ENCODE results near the gene RAB15. TPM values are rescaled to one million over a fixed set of nuclear protein-coding genes. Genes with fewer than 3 reads are reported as not detected.

The RAB15 gene
- total and polyA plus RNA-seq, 3 donors from 2014 or later, result 1.9 to 4.0 (median 3.2) TPM

DNA sequence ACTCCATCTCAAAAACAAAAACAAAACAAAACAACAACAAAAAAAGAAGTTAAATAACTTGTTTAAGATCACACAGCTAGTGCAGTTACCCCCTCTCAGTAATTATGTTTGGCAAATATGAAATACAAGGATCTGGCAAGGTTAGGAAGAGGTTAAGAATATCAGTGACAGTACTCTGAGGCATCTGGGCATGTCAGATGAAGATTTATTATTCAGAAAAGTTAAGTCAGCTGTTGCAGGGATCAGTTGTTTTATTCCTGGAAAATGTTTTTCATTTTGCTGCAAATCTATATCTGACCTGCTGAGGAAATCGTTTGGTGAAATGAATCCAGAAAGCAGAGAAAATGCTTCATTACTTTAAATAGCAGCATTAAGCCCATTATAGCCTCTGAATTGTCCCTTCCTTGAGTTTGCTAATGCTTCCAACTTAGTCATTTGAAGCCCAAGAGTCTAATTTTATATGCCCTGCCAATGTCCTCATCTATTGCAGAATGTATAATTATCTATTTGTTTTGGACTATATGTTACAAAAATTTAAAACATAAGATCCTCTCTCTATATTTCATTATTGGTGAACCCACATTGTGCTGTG lies 37.7 kb downstream of the RAB15 start:
- H3K9me3 ChIP-seq, result no peaks in the 10 kb centered on the region
- H3K4me1 ChIP-seq, result peaks cover 22% of the 10 kb centered on the region
- intact Hi-C loops (cut with DNase I; ENCODE audit: low total_unique reads), result no loop called here
- WGBS, 2 donors, result 45 to 47% methylated on average over 1 of the region's 1 CpG
- peak overlapping the region in 1 of 2 donors; percentile 23 for H3K27ac ChIP-seq
- H3K4me3 ChIP-seq, result no peak overlapping the region
- no peak for DNase-seq
- H3K36me3 ChIP-seq (ENCODE audit: low read depth, missing control alignments), result no peaks in the 10 kb centered on the region
- H3K27me3 ChIP-seq, result no peaks in the 10 kb centered on the region
- TF ChIP-seq, protein P1, sequence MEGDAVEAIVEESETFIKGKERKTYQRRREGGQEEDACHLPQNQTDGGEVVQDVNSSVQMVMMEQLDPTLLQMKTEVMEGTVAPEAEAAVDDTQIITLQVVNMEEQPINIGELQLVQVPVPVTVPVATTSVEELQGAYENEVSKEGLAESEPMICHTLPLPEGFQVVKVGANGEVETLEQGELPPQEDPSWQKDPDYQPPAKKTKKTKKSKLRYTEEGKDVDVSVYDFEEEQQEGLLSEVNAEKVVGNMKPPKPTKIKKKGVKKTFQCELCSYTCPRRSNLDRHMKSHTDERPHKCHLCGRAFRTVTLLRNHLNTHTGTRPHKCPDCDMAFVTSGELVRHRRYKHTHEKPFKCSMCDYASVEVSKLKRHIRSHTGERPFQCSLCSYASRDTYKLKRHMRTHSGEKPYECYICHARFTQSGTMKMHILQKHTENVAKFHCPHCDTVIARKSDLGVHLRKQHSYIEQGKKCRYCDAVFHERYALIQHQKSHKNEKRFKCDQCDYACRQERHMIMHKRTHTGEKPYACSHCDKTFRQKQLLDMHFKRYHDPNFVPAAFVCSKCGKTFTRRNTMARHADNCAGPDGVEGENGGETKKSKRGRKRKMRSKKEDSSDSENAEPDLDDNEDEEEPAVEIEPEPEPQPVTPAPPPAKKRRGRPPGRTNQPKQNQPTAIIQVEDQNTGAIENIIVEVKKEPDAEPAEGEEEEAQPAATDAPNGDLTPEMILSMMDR (IDR thresholded peaks at IDR 0.05), result no peak
- no peak for TF ChIP-seq POLR2A (IDR thresholded peaks at IDR 0.05)

- Histone ChIP-seq H3K4me3 (no peak overlapping the region), H3K9me3 (no peaks in the 10 kb centered on the region), H3K36me3 (ENCODE audit: low read depth, missing control alignments) (no peaks in the 10 kb centered on the region), H3K27me3 (no peaks in the 10 kb centered on the region), H3K27ac (no peak overlapping the region), H3K4me1 (peaks cover 18% of the 10 kb centered on the region)
- DNase-seq, result no peak
- TF ChIP-seq, protein P1 (IDR thresholded peaks at IDR 0.05), result no peak
- TF ChIP-seq POLR2A (IDR thresholded peaks at IDR 0.05), result no peak
- intact Hi-C loops (cut with DNase I; ENCODE audit: low total_unique reads), result no loop called here
Measured at GRCh38 chr14:64932231-64932630, 39.9 kb downstream of the RAB15 start.

GRCh38 chr14:64931123-64931522 lies 41.0 kb downstream of the RAB15 start:
- H3K27me3 ChIP-seq, result no peaks in the 10 kb centered on the region
- TF ChIP-seq, protein P1 (IDR thresholded peaks at IDR 0.05), result no peak
- no peak for TF ChIP-seq POLR2A (IDR thresholded peaks at IDR 0.05)
- DNase-seq, result no peak
- H3K4me1 ChIP-seq, result peaks cover 15% of the 10 kb centered on the region
- no peak overlapping the region for H3K27ac ChIP-seq
- 66% methylated on average over 2 of the region's 2 CpGs for WGBS, 2 donors
- H3K9me3 ChIP-seq, result no peaks in the 10 kb centered on the region
- no peaks in the 10 kb centered on the region for H3K36me3 ChIP-seq (ENCODE audit: low read depth, missing control alignments)
- intact Hi-C loops (cut with DNase I; ENCODE audit: low total_unique reads), result no loop called here
- H3K4me3 ChIP-seq, result no peak overlapping the region

DNA sequence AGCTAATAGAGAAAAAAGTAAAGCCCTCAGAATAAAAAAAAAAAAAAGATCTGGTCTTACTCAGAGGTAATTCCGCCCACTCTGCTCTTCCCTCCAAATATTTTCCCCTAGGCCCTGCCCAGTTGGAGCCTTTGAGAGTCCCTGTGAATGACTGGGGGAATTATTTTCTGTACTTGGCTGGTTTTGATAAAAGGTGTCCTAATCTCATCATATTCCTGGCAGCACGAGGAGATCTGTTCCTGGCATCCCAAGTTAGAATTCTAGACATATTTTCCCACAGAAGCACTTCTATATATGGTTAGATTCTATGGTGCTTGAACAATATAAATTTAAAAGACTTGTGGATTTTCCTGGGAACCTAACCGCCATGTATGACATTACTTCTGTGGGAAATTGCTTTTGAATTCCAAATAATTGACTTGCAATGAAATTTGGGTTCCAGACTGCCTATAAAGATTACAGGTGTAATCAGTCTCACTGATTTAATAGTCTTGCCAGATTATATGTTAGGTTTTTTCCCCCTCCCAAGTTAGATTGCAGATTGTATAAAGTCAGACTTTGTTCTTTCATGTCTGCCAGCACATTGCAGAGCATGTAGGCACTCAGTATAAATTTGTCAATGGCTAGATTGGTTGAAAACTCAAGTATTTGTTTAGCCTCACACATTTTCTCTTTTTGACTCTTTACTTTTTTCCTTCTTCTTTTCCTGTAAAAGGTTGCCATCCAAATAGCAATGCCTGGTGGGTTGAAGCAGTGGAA lies 41.9 kb downstream of the RAB15 start:
- intact Hi-C loops (cut with DNase I; ENCODE audit: low total_unique reads), result no loop called here
- DNase-seq, result no peak
- TF ChIP-seq, protein P1 (IDR thresholded peaks at IDR 0.05), result no peak
- TF ChIP-seq POLR2A (IDR thresholded peaks at IDR 0.05), result no peak
- Histone ChIP-seq H3K36me3 (ENCODE audit: low read depth, missing control alignments) (no peaks in the 10 kb centered on the region), H3K4me1 (peaks cover 6% of the 10 kb centered on the region), H3K4me3 (no peak overlapping the region), H3K9me3 (no peaks in the 10 kb centered on the region), H3K27ac (no peak overlapping the region), H3K27me3 (no peaks in the 10 kb centered on the region)
- WGBS, 2 donors, result 59 to 72% methylated on average over 3 of the region's 3 CpGs

DNA sequence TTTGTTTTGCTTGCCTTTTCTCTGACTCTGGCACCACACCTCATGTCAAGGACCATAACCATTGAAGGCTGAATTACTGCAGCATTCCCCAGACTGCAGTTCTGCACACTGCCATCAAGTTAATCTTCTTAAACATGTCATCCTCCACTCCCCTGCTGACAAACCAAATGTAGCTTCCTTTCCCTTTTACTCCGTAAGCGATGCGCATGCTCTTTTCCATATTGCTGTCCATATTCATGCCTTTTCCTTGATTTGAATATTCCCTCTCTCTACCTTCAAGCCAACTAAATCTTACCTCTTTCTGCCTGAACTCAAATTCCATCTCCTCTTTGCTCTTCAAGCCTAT lies 43.1 kb downstream of the RAB15 start:
- Histone ChIP-seq H3K4me3 (no peak overlapping the region), H3K9me3 (no peaks in the 10 kb centered on the region), H3K27ac (no peak overlapping the region), H3K4me1 (no peaks in the 10 kb centered on the region), H3K27me3 (no peaks in the 10 kb centered on the region), H3K36me3 (ENCODE audit: low read depth, missing control alignments) (no peaks in the 10 kb centered on the region)
- DNase-seq, result no peak
- no peak for TF ChIP-seq POLR2A (IDR thresholded peaks at IDR 0.05)
- TF ChIP-seq, protein P1 (IDR thresholded peaks at IDR 0.05), result no peak
- intact Hi-C loops (cut with DNase I; ENCODE audit: low total_unique reads), result no loop called here
- WGBS, 2 donors, result 97 to 98% methylated on average over 3 of the region's 3 CpGs
